Measurements from ENCODE around the gene ARHGDIB.

DNA sequence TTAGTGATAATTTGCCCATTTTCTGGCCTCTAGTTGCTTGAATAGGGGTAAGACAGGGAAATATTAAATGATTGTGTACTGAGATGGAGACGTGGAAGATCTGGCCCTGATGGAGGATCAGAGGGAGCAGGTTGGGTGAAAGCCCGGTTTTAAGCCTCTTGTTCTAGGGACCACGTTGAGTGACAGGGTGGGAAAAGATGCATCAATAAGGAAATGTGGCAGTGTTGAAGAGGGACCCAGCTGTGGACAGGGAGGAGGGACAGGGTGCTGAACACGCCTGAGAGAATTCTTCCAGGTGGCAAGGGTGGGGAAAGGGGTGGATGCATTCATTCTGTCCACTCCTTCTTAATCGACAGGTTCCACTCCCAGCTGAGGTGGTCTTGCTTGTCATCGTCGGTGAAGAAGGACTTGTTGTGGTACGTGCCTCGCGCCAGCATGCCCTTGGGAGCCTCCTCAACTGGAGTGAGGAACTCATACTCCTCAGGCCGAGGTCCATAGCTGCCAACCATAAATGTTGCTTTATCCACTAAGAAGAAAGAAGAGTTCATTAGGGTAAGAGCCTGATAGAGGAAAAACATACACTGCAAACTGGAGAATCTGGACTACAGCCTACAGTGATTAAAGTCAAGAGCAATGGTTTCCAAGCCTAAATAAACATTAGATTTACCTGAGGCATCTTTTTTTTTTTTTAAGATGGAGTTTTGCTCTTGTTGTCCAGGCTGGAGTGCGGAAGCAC is 19.0 kb downstream of the ARHGDIB start:
- TF ChIP-seq, protein P1, sequence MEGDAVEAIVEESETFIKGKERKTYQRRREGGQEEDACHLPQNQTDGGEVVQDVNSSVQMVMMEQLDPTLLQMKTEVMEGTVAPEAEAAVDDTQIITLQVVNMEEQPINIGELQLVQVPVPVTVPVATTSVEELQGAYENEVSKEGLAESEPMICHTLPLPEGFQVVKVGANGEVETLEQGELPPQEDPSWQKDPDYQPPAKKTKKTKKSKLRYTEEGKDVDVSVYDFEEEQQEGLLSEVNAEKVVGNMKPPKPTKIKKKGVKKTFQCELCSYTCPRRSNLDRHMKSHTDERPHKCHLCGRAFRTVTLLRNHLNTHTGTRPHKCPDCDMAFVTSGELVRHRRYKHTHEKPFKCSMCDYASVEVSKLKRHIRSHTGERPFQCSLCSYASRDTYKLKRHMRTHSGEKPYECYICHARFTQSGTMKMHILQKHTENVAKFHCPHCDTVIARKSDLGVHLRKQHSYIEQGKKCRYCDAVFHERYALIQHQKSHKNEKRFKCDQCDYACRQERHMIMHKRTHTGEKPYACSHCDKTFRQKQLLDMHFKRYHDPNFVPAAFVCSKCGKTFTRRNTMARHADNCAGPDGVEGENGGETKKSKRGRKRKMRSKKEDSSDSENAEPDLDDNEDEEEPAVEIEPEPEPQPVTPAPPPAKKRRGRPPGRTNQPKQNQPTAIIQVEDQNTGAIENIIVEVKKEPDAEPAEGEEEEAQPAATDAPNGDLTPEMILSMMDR (IDR thresholded peaks at IDR 0.05) = no peak
- TF ChIP-seq POLR2AphosphoS5 (IDR thresholded peaks at IDR 0.05) = no peak
